ENCODE results near the gene RTF2.
"Not testable (repeated sequence)": the region's sequence is repeated elsewhere in the genome, so short reads cannot be mapped to it uniquely, and the experiment has no call there.

GRCh38 chr20:56524444-56524843, 56.0 kb downstream of the RTF2 start, which contains the start of gene FAM209A:
- not testable (repeated sequence) for TF ChIP-seq POLR2AphosphoS5, EP300, POLR2A (IDR thresholded peaks at IDR 0.05)
- TF ChIP-seq, protein P1, sequence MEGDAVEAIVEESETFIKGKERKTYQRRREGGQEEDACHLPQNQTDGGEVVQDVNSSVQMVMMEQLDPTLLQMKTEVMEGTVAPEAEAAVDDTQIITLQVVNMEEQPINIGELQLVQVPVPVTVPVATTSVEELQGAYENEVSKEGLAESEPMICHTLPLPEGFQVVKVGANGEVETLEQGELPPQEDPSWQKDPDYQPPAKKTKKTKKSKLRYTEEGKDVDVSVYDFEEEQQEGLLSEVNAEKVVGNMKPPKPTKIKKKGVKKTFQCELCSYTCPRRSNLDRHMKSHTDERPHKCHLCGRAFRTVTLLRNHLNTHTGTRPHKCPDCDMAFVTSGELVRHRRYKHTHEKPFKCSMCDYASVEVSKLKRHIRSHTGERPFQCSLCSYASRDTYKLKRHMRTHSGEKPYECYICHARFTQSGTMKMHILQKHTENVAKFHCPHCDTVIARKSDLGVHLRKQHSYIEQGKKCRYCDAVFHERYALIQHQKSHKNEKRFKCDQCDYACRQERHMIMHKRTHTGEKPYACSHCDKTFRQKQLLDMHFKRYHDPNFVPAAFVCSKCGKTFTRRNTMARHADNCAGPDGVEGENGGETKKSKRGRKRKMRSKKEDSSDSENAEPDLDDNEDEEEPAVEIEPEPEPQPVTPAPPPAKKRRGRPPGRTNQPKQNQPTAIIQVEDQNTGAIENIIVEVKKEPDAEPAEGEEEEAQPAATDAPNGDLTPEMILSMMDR (IDR thresholded peaks at IDR 0.05), result not testable (repeated sequence)
